Neural cell (in vitro differentiated cells): Measurements from ENCODE around the gene TEX19.

Source experiments
- EP300 ChIP-seq: fragments of 450-650 bp; conservative IDR thresholded peaks from 2 replicates; pipeline ENCODE4 v1.6.1; 2014; ENCODE audit warnings: antibody characterized with exemption, mild to moderate bottlenecking, moderate library complexity; ENCODE audit not compliant: poor library complexity, severe bottlenecking
- EZH2 ChIP-seq: fragments of 200-600, 300-800 bp; shearing (Covaris generic), sonication (generic); IDR thresholded peaks from 2 replicates; pipeline ENCODE4 v1.6.1; 2014; ENCODE audit warnings: antibody characterized with exemption, low read length, borderline replicate concordance, mild to moderate bottlenecking; ENCODE audit not compliant: insufficient read depth, poor library complexity, severe bottlenecking
- MXI1 ChIP-seq: fragments of 450-650 bp; conservative IDR thresholded peaks from 2 replicates; pipeline ENCODE4 v1.6.1; 2014; ENCODE audit warnings: antibody characterized with exemption, mild to moderate bottlenecking; ENCODE audit not compliant: poor library complexity, severe bottlenecking
- POLR2AphosphoS5 ChIP-seq: IDR thresholded peaks from 2 replicates; pipeline ENCODE4 v1.6.1; 2012
- REST ChIP-seq: IDR thresholded peaks from 2 replicates; pipeline ENCODE4 v1.6.1; 2012; ENCODE audit warnings: borderline replicate concordance
- SMC3 ChIP-seq: fragments of 450-650 bp; conservative IDR thresholded peaks from 2 replicates; pipeline ENCODE4 v1.6.1; 2014; ENCODE audit warnings: antibody characterized with exemption, mild to moderate bottlenecking, moderate library complexity; ENCODE audit not compliant: poor library complexity
- TAF1 ChIP-seq: IDR thresholded peaks from 2 replicates; pipeline ENCODE4 v1.6.1; 2012; ENCODE audit warnings: low read depth
- TF ChIP-seq, protein P1 (sequence below): fragments of 450-650 bp; IDR thresholded peaks from 2 replicates; pipeline ENCODE4 v1.5.1; 2014; ENCODE audit warnings: antibody characterized with exemption, mild to moderate bottlenecking, moderate library complexity; ENCODE audit not compliant: poor library complexity, severe bottlenecking

DNA sequence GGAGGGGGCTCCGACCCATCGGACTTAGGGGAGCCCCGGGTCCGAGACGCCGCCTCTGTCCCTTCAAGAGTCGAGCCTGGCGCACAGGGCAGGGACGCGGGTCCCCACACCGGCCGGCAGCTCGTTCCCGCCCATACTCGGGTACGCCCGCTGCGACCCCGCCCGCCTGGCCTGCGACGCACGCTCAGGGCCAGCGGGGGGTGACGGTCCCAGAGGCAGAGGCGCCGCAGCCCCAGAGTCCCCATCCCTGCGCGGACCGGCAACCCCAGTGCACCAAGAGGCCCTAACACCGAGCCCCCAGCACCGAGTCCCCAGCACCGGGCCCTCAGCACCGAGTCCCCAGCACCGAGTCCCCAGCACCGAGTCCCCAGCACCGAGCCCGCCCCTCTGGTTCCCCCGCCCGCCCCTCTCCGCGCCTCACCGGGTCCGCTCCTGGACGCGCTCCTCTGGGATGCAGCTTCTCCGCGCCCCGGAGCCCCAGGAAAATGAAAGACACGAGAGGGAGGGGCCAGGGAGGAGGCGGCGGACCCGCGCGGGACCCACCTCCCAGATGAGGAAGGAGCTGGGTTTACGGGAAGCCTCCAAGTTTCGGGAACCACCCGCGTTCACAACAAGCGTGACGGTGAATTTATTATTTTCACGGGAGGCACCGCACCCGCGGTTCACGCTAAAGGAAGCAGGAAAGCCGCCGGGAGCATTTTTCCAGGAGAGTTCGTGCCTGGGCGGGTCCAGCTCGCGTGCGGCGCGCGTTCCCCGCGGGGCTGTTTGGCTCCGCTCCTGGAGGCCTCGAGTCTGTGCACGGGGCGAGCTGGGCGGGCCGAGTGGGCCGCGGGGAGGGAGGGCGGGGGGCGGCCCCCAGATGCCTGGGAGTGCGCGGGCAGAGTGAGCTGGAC, 25.5 kb upstream of the TEX19 start, which contains the start of gene SECTM1:
- TF ChIP-seq, protein P1, sequence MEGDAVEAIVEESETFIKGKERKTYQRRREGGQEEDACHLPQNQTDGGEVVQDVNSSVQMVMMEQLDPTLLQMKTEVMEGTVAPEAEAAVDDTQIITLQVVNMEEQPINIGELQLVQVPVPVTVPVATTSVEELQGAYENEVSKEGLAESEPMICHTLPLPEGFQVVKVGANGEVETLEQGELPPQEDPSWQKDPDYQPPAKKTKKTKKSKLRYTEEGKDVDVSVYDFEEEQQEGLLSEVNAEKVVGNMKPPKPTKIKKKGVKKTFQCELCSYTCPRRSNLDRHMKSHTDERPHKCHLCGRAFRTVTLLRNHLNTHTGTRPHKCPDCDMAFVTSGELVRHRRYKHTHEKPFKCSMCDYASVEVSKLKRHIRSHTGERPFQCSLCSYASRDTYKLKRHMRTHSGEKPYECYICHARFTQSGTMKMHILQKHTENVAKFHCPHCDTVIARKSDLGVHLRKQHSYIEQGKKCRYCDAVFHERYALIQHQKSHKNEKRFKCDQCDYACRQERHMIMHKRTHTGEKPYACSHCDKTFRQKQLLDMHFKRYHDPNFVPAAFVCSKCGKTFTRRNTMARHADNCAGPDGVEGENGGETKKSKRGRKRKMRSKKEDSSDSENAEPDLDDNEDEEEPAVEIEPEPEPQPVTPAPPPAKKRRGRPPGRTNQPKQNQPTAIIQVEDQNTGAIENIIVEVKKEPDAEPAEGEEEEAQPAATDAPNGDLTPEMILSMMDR, result no peak
- TF ChIP-seq POLR2AphosphoS5, result no peak
- TF ChIP-seq SMC3, result no peak
- no peak for TF ChIP-seq EP300
- no peak for TF ChIP-seq EZH2
- no peak for TF ChIP-seq MXI1
- no peak for TF ChIP-seq REST
- no peak for TF ChIP-seq TAF1
